Stimulated activated CD8-positive, alpha-beta memory T cell treated with anti-CD3 and anti-CD28 coated beads, Interleukin-4, amount 100 ng/mL, for 4 hours (primary cell): ENCODE results near the gene CNN3.
"Not testable (repeated sequence)": the region's sequence is repeated elsewhere in the genome, so short reads cannot be mapped to it uniquely, and the experiment has no call there.

ENCODE experiments used
- DNase-seq, 2 donors: peaks; one replicate each; pipeline ENCODE4 v3.0.0-alpha.2; 2020; ENCODE audit warnings: low read depth in 2 of 2, low spot score in 1 of 2

The CNN3 gene

GRCh38 chr1:94949681-94950661 is 23.1 kb upstream of the CNN3 start:
- no peak for DNase-seq

GRCh38 chr1:94947437-94947836 is 20.5 kb upstream of the CNN3 start:
- no peak for DNase-seq

GRCh38 chr1:94946886-94947285 is 20.0 kb upstream of the CNN3 start:
- no peak for DNase-seq

GRCh38 chr1:94942171-94943128 is 15.5 kb upstream of the CNN3 start:
- no peak for DNase-seq

- DNase-seq, result not testable (repeated sequence)
Observed at GRCh38 chr1:94941480-94941879, 14.6 kb upstream of the CNN3 start.

- DNase-seq, result no peak
Observed at GRCh38 chr1:94940738-94941137, 13.8 kb upstream of the CNN3 start.

- DNase-seq, result no peak
Observed at GRCh38 chr1:94937820-94938219, 10.9 kb upstream of the CNN3 start.

GRCh38 chr1:94936861-94937620 is 10.1 kb upstream of the CNN3 start:
- DNase-seq, result no peak

GRCh38 chr1:94935476-94935875 is 8.6 kb upstream of the CNN3 start:
- no peak for DNase-seq

- no peak for DNase-seq
Observed at GRCh38 chr1:94935034-94935433, 8.1 kb upstream of the CNN3 start.

GRCh38 chr1:94934551-94934950 is 7.6 kb upstream of the CNN3 start:
- DNase-seq, result no peak

- DNase-seq, result no peak
Observed at GRCh38 chr1:94931254-94931841, 4.4 kb upstream of the CNN3 start.

- no peak for DNase-seq
Observed at GRCh38 chr1:94929351-94930217, 2.7 kb upstream of the CNN3 start.

GRCh38 chr1:94928293-94928939 is 1.5 kb upstream of the CNN3 start:
- no peak for DNase-seq

- no peak for DNase-seq
Observed at GRCh38 chr1:94927405-94928175, 680 bp upstream of the CNN3 start.

GRCh38 chr1:94926126-94926914 is 590 bp downstream of the CNN3 start:
- DNase-seq, result no peak

GRCh38 chr1:94925561-94926125 is 1.3 kb downstream of the CNN3 start:
- no peak for DNase-seq
